ENCODE results near the gene PRLHR. TPM values are rescaled to one million over a fixed set of nuclear protein-coding genes. Genes with fewer than 3 reads are reported as not detected.

PRLHR gene
- total RNA-seq, 1 experiment from 2014 or later, result not detected

DNA sequence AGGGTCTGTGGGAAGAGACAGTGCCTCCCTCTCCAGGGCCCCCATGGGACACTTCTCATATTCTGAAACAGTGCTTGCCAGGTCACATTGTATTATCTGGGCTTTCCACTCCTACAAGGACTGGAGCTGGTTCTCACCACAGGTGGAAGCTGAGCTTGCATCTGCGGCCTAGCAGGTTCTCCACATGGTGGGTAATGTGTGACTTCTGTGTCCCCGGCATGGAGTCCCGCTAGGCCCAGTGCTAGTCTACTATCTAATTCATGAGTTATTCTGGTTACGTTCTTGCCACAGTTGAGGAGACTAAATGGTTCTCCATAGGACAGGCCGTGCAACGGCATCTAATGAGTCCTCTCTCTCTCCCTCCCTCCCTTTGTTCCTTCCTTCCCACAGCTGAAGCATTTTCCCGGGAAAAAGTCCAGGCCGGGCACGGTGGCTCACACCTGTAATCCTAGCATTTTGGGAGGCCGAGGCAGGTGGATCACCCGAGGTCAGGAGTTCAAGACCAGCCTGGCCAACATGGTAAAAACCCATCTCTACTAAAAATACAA, 27.7 kb downstream of the PRLHR start:
- TF ChIP-seq, protein P1, sequence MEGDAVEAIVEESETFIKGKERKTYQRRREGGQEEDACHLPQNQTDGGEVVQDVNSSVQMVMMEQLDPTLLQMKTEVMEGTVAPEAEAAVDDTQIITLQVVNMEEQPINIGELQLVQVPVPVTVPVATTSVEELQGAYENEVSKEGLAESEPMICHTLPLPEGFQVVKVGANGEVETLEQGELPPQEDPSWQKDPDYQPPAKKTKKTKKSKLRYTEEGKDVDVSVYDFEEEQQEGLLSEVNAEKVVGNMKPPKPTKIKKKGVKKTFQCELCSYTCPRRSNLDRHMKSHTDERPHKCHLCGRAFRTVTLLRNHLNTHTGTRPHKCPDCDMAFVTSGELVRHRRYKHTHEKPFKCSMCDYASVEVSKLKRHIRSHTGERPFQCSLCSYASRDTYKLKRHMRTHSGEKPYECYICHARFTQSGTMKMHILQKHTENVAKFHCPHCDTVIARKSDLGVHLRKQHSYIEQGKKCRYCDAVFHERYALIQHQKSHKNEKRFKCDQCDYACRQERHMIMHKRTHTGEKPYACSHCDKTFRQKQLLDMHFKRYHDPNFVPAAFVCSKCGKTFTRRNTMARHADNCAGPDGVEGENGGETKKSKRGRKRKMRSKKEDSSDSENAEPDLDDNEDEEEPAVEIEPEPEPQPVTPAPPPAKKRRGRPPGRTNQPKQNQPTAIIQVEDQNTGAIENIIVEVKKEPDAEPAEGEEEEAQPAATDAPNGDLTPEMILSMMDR (IDR thresholded peaks at IDR 0.05; ENCODE audit: unreplicated experiment), result no peak
- Mint-ChIP-seq H3K9me3 (ENCODE audit: unreplicated experiment) (no peaks in the 10 kb centered on the region), H3K4me3 (ENCODE audit: unreplicated experiment) (no peak overlapping the region), H3K36me3 (ENCODE audit: insufficient read depth, unreplicated experiment) (no peaks in the 10 kb centered on the region), H3K27ac (ENCODE audit: low read depth, unreplicated experiment) (no peak overlapping the region), H3K4me1 (ENCODE audit: insufficient read depth, unreplicated experiment) (peaks cover 30% of the 10 kb centered on the region), H3K27me3 (ENCODE audit: insufficient read depth, unreplicated experiment) (no peaks in the 10 kb centered on the region)
- POLR2A ChIA-PET, result interaction anchor here (0.6 to 1.8 kb wide), 7 partner anchors 10 to 596 kb away, joined by 3 to 6 read pairs (median 4); partner anchors contain the start of genes EIF3A and NANOS1
- DNase-seq (ENCODE audit: unreplicated experiment), result no peak
- intact Hi-C loops (cut with micrococcal nuclease), result loop anchor here (1.0 to 5.0 kb wide), 4 partner anchors 154 to 465 kb away; no protein-coding TSS in a partner anchor
- CTCF ChIA-PET, result interaction anchor here (0.6 to 9.7 kb wide), 34 partner anchors 10 to 1077 kb away, joined by 3 to 161 read pairs (median 4); no protein-coding TSS in a partner anchor
- no TSS peak for BruUV-seq (replicated peaks)

DNA sequence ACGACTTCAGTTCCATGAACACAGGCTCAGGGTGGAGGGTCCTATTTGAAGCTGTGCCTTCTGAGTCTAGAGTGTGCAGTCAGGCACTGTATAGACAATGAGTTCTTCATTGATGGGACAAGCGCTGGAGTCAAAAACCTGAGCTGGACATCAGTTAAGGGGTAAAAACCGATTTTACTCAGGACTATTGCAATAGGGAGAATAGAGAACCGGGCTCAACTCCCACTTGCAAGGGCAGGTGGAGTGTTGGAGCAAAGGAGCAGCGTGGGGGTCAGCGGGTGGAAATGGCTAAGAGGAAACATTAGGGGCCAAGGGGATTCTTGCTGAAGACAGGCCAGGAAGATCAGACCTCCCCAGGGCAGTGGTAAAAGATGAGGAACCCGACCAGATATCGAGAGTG, 28.5 kb downstream of the PRLHR start:
- TF ChIP-seq, protein P1 (IDR thresholded peaks at IDR 0.05; ENCODE audit: unreplicated experiment), result no peak
- peaks cover 5% of the 10 kb centered on the region for H3K9me3 Mint-ChIP-seq (ENCODE audit: unreplicated experiment)
- BruUV-seq (replicated peaks), result no TSS peak
- CTCF ChIA-PET, result interaction anchor here (0.7 to 9.7 kb wide), 12 partner anchors 12 to 1125 kb away, joined by 3 to 161 read pairs (median 4); no protein-coding TSS in a partner anchor
- DNase-seq (ENCODE audit: unreplicated experiment), result no peak
- POLR2A ChIA-PET, result no interaction called here
- H3K4me3 Mint-ChIP-seq (ENCODE audit: unreplicated experiment), result no peak overlapping the region
- no peak overlapping the region for H3K27ac Mint-ChIP-seq (ENCODE audit: low read depth, unreplicated experiment)
- H3K4me1 Mint-ChIP-seq (ENCODE audit: insufficient read depth, unreplicated experiment), result peaks cover 30% of the 10 kb centered on the region
- intact Hi-C loops (cut with micrococcal nuclease), result loop anchor here (5.0 kb wide), 1 partner anchor 465 kb away; no protein-coding TSS in a partner anchor
- no peaks in the 10 kb centered on the region for H3K36me3 Mint-ChIP-seq (ENCODE audit: insufficient read depth, unreplicated experiment)
- H3K27me3 Mint-ChIP-seq (ENCODE audit: insufficient read depth, unreplicated experiment), result no peaks in the 10 kb centered on the region

DNA sequence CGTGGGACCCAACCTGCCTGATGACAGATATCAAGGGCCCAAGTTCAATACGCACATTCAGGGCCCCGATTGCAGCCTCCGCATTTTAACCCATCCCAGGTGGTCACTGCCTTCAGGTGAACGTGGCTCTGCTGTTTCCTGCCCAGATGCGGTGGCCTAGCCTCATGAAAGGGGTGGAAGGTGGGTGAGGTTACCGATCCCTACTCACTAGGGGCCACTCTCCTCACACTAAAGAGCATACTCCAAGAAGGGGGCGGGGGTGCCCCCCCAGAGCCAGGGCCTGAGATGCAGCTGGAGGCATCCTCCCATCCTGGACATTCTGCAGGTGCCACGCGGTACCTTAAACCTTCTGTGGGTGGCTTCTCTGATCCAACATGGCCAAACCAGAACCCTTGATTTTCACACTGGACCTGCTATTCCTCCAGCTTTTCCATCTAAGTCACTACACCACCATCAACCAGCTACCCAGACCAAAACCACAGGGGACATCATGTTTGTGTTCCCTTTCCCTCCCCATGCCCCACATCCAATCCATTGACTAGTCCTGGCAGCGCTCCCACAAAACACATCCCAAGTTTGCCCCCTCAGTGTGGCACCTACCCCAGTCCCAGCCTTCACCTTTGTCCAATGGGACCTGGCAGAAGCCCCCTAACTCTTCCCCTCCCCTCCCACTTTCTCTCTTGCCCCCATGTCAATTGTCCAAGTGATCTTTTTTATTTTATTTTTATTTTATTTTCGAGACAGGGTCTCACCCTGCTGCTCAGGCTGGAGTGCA, 30.0 kb downstream of the PRLHR start:
- no TSS peak for BruUV-seq (replicated peaks)
- no peak for DNase-seq (ENCODE audit: unreplicated experiment)
- no peaks in the 10 kb centered on the region for H3K36me3 Mint-ChIP-seq (ENCODE audit: insufficient read depth, unreplicated experiment)
- POLR2A ChIA-PET, result interaction anchor here (0.5 kb wide), 1 partner anchor 1069 kb away, joined by 7 read pairs; no protein-coding TSS in a partner anchor
- intact Hi-C loops (cut with micrococcal nuclease), result loop anchor here (5.0 kb wide), 1 partner anchor 467 kb away; no protein-coding TSS in a partner anchor
- CTCF ChIA-PET, result interaction anchor here (0.6 to 9.7 kb wide), 5 partner anchors 14 to 466 kb away, joined by 3 to 161 read pairs (median 3); no protein-coding TSS in a partner anchor
- H3K9me3 Mint-ChIP-seq (ENCODE audit: unreplicated experiment), result peaks cover 16% of the 10 kb centered on the region
- TF ChIP-seq, protein P1 (IDR thresholded peaks at IDR 0.05; ENCODE audit: unreplicated experiment), result no peak
- no peaks in the 10 kb centered on the region for H3K27me3 Mint-ChIP-seq (ENCODE audit: insufficient read depth, unreplicated experiment)
- H3K4me3 Mint-ChIP-seq (ENCODE audit: unreplicated experiment), result no peak overlapping the region
- H3K27ac Mint-ChIP-seq (ENCODE audit: low read depth, unreplicated experiment), result no peak overlapping the region
- peaks cover 18% of the 10 kb centered on the region for H3K4me1 Mint-ChIP-seq (ENCODE audit: insufficient read depth, unreplicated experiment)

DNA sequence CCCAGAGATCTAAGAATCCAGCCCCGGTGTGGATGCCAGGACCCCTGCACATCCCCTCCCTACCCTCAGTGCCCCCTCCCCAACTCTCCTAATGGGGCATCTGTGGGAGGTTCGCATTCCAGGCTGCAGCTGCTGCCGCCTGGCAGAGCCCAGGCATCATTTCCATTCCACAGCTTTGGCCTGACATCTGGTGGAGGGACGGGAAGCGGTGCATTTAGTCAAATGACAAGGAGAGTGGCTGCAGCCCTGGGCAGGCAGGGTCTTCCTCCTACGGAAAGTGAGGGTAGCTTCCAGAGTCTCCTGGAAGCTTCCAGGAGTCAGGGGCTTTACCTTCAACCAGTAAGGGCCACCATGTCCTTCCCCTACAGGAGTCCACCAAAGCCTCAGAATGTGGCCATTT, 30.8 kb downstream of the PRLHR start:
- TF ChIP-seq, protein P1 (IDR thresholded peaks at IDR 0.05; ENCODE audit: unreplicated experiment), result no peak
- Mint-ChIP-seq H3K27me3 (ENCODE audit: insufficient read depth, unreplicated experiment) (no peaks in the 10 kb centered on the region), H3K4me1 (ENCODE audit: insufficient read depth, unreplicated experiment) (peaks cover 14% of the 10 kb centered on the region), H3K9me3 (ENCODE audit: unreplicated experiment) (peaks cover 16% of the 10 kb centered on the region), H3K27ac (ENCODE audit: low read depth, unreplicated experiment) (no peak overlapping the region), H3K36me3 (ENCODE audit: insufficient read depth, unreplicated experiment) (no peaks in the 10 kb centered on the region), H3K4me3 (ENCODE audit: unreplicated experiment) (no peak overlapping the region)
- BruUV-seq (replicated peaks), result no TSS peak
- intact Hi-C loops (cut with micrococcal nuclease), result loop anchor here (5.0 kb wide), 1 partner anchor 468 kb away; no protein-coding TSS in a partner anchor
- DNase-seq (ENCODE audit: unreplicated experiment), result peak; percentile 44
- ChIA-PET POLR2A (interaction anchor here (0.5 kb wide), 1 partner anchor 1068 kb away, joined by 7 read pairs; no protein-coding TSS in a partner anchor), CTCF (interaction anchor here (0.6 to 9.7 kb wide), 6 partner anchors 14 to 467 kb away, joined by 3 to 161 read pairs (median 3); no protein-coding TSS in a partner anchor)

All from MCF 10A (cell line).